Adrenal gland (tissue), 12 donors: ENCODE measurements around the gene MID1. TPM values are rescaled to one million over a fixed set of nuclear protein-coding genes. Genes with fewer than 3 reads are reported as not detected.

Experiments
- DNase-seq, 7 donors: peaks; one replicate each; pipeline ENCODE4 v3.0.0-alpha.2; 2019 to 2020
- H3K27ac ChIP-seq, 5 donors: fragments of 200-600 bp; sonication (generic) in 4 of 5; 1 replicate in 3 of 5; 2 replicates in 2 of 5; pipeline versions ENCODE4 v1.5.1 to v1.8.0; 2016 to 2020; ENCODE audit warnings: mild to moderate bottlenecking in 1 of 5
- H3K27me3 ChIP-seq: fragments of 200-600 bp; 2 replicates; pipeline ENCODE4 v1.8.0; 2021
- H3K36me3 ChIP-seq, 2 donors: fragments of 200-600 bp; replicated peaks in 1 of 2; 1 replicate in 1 of 2; 2 replicates in 1 of 2; pipeline versions ENCODE4 v1.5.1 to v1.8.0; 2018 to 2022
- H3K4me1 ChIP-seq, 2 donors: fragments of 200-600 bp; replicated peaks in 1 of 2; 1 replicate in 1 of 2; 2 replicates in 1 of 2; pipeline versions ENCODE4 v1.5.1 to v1.8.0; 2018 to 2021
- H3K4me3 ChIP-seq, 4 donors: fragments of 200-600 bp; sonication (generic) in 3 of 4; one replicate each; pipeline ENCODE4 v1.5.1; 2016 to 2018
- H3K9me3 ChIP-seq, 3 donors: fragments of 200-600 bp; sonication (generic) in 1 of 3; replicated peaks in 1 of 3; 1 replicate in 2 of 3; 2 replicates in 1 of 3; pipeline versions ENCODE4 v1.5.1 to v1.8.0; 2016 to 2021
- CTCF ChIP-seq, 6 experiments: fragments of 450-650 bp in 4 of 6; fragments of 200-600 bp in 2 of 6; sonication (generic) in 1 of 6; IDR thresholded peaks; 1 replicate in 5 of 6; 2 replicates in 1 of 6; pipeline versions ENCODE4 v1.5.1 to v1.8.0; 2016 to 2021; ENCODE audit warnings: antibody characterized with exemption in 6 of 6, mild to moderate bottlenecking in 2 of 6, moderate library complexity in 1 of 6
- POLR2A ChIP-seq, 2 donors: fragments of 450-650 bp; IDR thresholded peaks; one replicate each; pipeline ENCODE4 v1.6.1; 2017; ENCODE audit warnings: antibody characterized with exemption in 2 of 2, mild to moderate bottlenecking in 2 of 2, moderate library complexity in 1 of 2
- WGBS, 4 donors: extraction: QIAGEN DNeasy Blood & Tissue Kit in 2 of 4; methylation state at CpG; one replicate each; pipeline versions ENCODE4 v1.1.5 to v1.1.7; 2013 to 2017; 5-methylcytosine and 5-hydroxymethylcytosine counted together
- intact Hi-C, 2 donors: fragments of 100-400 bp; cut with DNase I; formaldehyde crosslinking; loops; one replicate each; pipeline versions ENCODE4 v1.14.1 to v1.15.0; 2022 to 2023
- polyA plus RNA-seq, 3 donors: library from polyadenylated mRNA; stranded (reverse); fragments of 200-250 nt in 2 of 3; fragments of 350-450 nt in 1 of 3; fragmentation: Illumina TruSeq in 1 of 3; extraction: RNeasy Lipid Tissue Mini Kit (QIAGEN cat#74804) in 1 of 3; gene quantifications; one replicate each; pipeline ENCODE4 v1.2.3, GENCODE V29; 2013 to 2014
- total RNA-seq, 9 donors: library from RNA; depleted of rRNA in 4 of 9; stranded (reverse); fragments of >200 nt in 4 of 9; fragments of 120-200 nt in 1 of 9; fragmentation: NEBNext Ultra II Directional in 1 of 9; extraction: Animal tissue kit (Norgen Biotek cat#: 25700) in 1 of 9; gene quantifications; one replicate each; pipeline versions ENCODE4 v1.1.0 to v1.2.4, GENCODE V29; 2013 to 2023
- donor health status: healthy with polysubstance abuse.
- donor health status: Bipolar disorder and iron deficiency.
- donor health status: DM: yes; HTN: yes; CAD: no.
- donor health status: DM: no; HTN: no; CAD: no.
- donor health status: DM: no; HTN: no; CAD: no.
- donor health status: DM: yes; HTN: yes; CAD: no.

The MID1 gene
- total and polyA plus RNA-seq, 12 donors = 3.6 to 19.4 (median 7.7) TPM

- peaks cover 3% of the 10 kb centered on the region for H3K27me3 ChIP-seq
- no peaks in the 10 kb centered on the region for H3K36me3 ChIP-seq
- TF ChIP-seq CTCF (IDR thresholded peaks at IDR 0.05) (no peak), POLR2A (IDR thresholded peaks at IDR 0.05) (no peak)
- H3K9me3 ChIP-seq = no peaks in the 10 kb centered on the region
- intact Hi-C loops = no loop called here
- peak overlapping the region in 3 of 4 donors; percentile 14 to 67 (median 24) for H3K4me3 ChIP-seq
- 0 to 28% (median 13%) methylated on average over 10 to 11 of the region's 11 CpGs for WGBS, 4 donors
- H3K4me1 ChIP-seq = no peaks in the 10 kb centered on the region
- DNase-seq = peak in 1 of 7 donors; percentile 10
- H3K27ac ChIP-seq = peak overlapping the region in 4 of 5 donors; percentile 51 to 84 (median 64)
Measured at GRCh38 chrX:10619425-10620046, 849 bp downstream of the MID1 start.

GRCh38 chrX:10618961-10619360 is 1.4 kb downstream of the MID1 start:
- Histone ChIP-seq H3K4me3 (peak overlapping the region in 1 of 4 donors; percentile 67), H3K27ac (peak overlapping the region in 2 of 5 donors; percentile 61 to 73), H3K9me3 (no peaks in the 10 kb centered on the region), H3K27me3 (peaks cover 3% of the 10 kb centered on the region), H3K4me1 (no peaks in the 10 kb centered on the region), H3K36me3 (no peaks in the 10 kb centered on the region)
- WGBS, 4 donors = 0 to 26% (median 11%) methylated on average over 8 to 13 of the region's 13 CpGs
- intact Hi-C loops = no loop called here
- no peak for DNase-seq
- no peak for TF ChIP-seq POLR2A (IDR thresholded peaks at IDR 0.05)
- TF ChIP-seq CTCF (IDR thresholded peaks at IDR 0.05) = no peak

GRCh38 chrX:10617999-10618351 is 2.4 kb downstream of the MID1 start:
- H3K9me3 ChIP-seq = no peaks in the 10 kb centered on the region
- no peaks in the 10 kb centered on the region for H3K36me3 ChIP-seq
- H3K4me3 ChIP-seq = peak overlapping the region in 1 of 4 donors; percentile 67
- WGBS, 4 donors = 47 to 60% (median 52%) methylated on average over 1 to 3 of the region's 3 CpGs
- TF ChIP-seq CTCF (IDR thresholded peaks at IDR 0.05) = no peak
- H3K4me1 ChIP-seq = no peaks in the 10 kb centered on the region
- H3K27me3 ChIP-seq = peaks cover 3% of the 10 kb centered on the region
- no peak overlapping the region for H3K27ac ChIP-seq
- intact Hi-C loops = no loop called here
- no peak for DNase-seq

- Histone ChIP-seq H3K9me3 (no peaks in the 10 kb centered on the region), H3K4me1 (no peaks in the 10 kb centered on the region), H3K4me3 (no peak overlapping the region), H3K27me3 (peaks cover 3% of the 10 kb centered on the region), H3K27ac (no peak overlapping the region), H3K36me3 (no peaks in the 10 kb centered on the region)
- no peak for TF ChIP-seq CTCF (IDR thresholded peaks at IDR 0.05)
- no peak for TF ChIP-seq POLR2A (IDR thresholded peaks at IDR 0.05)
- no peak for DNase-seq
- 47 to 73% (median 58%) methylated on average over 8 to 10 of the region's 10 CpGs for WGBS, 4 donors
- intact Hi-C loops = no loop called here
Measured at GRCh38 chrX:10617186-10617998, 3.0 kb downstream of the MID1 start.
